HCT116 (cell line): ENCODE data around the gene ZNF280C. TPM values are rescaled to one million over a fixed set of nuclear protein-coding genes. Genes with fewer than 3 reads are reported as not detected.

Experiments
- ATAC-seq: fragments of 200-7000 bp; cut with Tn5 transposase; 2 replicates; pipeline ENCODE4 v1.9.1; 2020; ENCODE audit warnings: mild to moderate bottlenecking, moderate library complexity
- BruUV-seq: library from RNA; stranded (reverse); fragments of 400-500 nt; replicated peaks from 2 replicates; lab custom pipeline; 2021; lab: Mats Ljungman, UMichigan
- CTCF ChIA-PET: fragments of 300-600 bp; sonication (Branson Sonifier 250); formaldehyde crosslinking; loops from one replicate; lab custom pipeline; 2021; ENCODE audit warnings: antibody characterized with exemption; lab: Charles Lee
- POLR2A ChIA-PET: fragments of 300-600, 350-600 bp; sonication (Branson Sonifier 250); formaldehyde crosslinking; loops from one replicate; lab custom pipeline; 2021; ENCODE audit warnings: antibody characterized with exemption; lab: Charles Lee
- RAD21 ChIA-PET, 2 experiments: fragments of 300-600 bp; sonication (Branson Sonifier 250); formaldehyde crosslinking; loops; one replicate each; lab custom pipeline; 2023; ENCODE audit warnings: low total read pairs in 2 of 2; ENCODE audit not compliant: uncharacterized antibody in 2 of 2, unreplicated experiment in 2 of 2, low non-redundant PET in 1 of 2; lab: Charles Lee
- DNase-seq: peaks from one replicate; pipeline ENCODE4 v3.0.0-alpha.2; 2010; ENCODE audit warnings: low read depth, low spot score
- H2AFZ ChIP-seq: fragments of 200-600 bp; shearing (Covaris generic), sonication (generic); 2 replicates; pipeline ENCODE4 v1.6.1; 2017; ENCODE audit warnings: low read depth, mixed run types, mixed read lengths, antibody characterized with exemption, low read length; ENCODE audit not compliant: poor library complexity, severe bottlenecking
- H3K27ac ChIP-seq: 2 replicates; pipeline ENCODE4 v1.5.1; 2012; ENCODE audit warnings: low read depth, low read length
- H3K27me3 ChIP-seq: fragments of 200-600 bp; sonication (generic); 2 replicates; pipeline ENCODE4 v1.6.1; 2016; ENCODE audit warnings: mixed run types, low read length, mixed read lengths; ENCODE audit not compliant: insufficient read depth
- H3K36me3 ChIP-seq, 2 experiments: fragments of 200-500 bp in 1 of 2; fragments of 200-600 bp in 1 of 2; sonication (Bioruptor generic) in 1 of 2; sonication (generic) in 1 of 2; 2 replicates each; pipeline versions ENCODE4 v1.5.1 to v1.6.1; 2014 to 2016; ENCODE audit warnings: low read length in 2 of 2, inconsistent platforms in 1 of 2, mixed read lengths in 1 of 2, mixed run types in 1 of 2; ENCODE audit not compliant: insufficient read depth in 2 of 2, control insufficient read depth in 1 of 2
- H3K4me1 ChIP-seq, 2 experiments: fragments of 200-600 bp in 1 of 2; sonication (generic) in 1 of 2; 2 replicates each; pipeline versions ENCODE4 v1.5.1 to v1.6.1; 2012 to 2017; ENCODE audit warnings: low read length in 2 of 2, inconsistent platforms in 1 of 2, mild to moderate bottlenecking in 1 of 2, mixed read lengths in 1 of 2, mixed run types in 1 of 2, moderate library complexity in 1 of 2; ENCODE audit not compliant: insufficient read depth in 2 of 2, control insufficient read depth in 1 of 2
- H3K4me2 ChIP-seq: fragments of 200-600 bp; sonication (generic); 2 replicates; pipeline ENCODE4 v1.6.1; 2017; ENCODE audit warnings: mixed run types, low read length, mixed read lengths
- H3K4me3 ChIP-seq, 2 experiments: fragments of 200-600 bp in 1 of 2; sonication (generic) in 1 of 2; replicated peaks in 1 of 2; 2 replicates each; pipeline ENCODE4 v1.5.1; 2011 to 2016; ENCODE audit warnings: low read length in 2 of 2, control low read depth in 1 of 2, low read depth in 1 of 2, mild to moderate bottlenecking in 1 of 2, mixed read lengths in 1 of 2, mixed run types in 1 of 2
- H3K79me2 ChIP-seq: fragments of 200-600 bp; sonication (generic); 2 replicates; pipeline ENCODE4 v1.6.1; 2017; ENCODE audit warnings: mild to moderate bottlenecking, mixed run types, low read length, moderate library complexity, mixed read lengths; ENCODE audit not compliant: insufficient read depth
- H3K9ac ChIP-seq: fragments of 200-600 bp; sonication (generic); 2 replicates; pipeline ENCODE4 v1.6.1; 2016; ENCODE audit warnings: low read length, mixed read lengths
- H3K9me2 ChIP-seq: fragments of 200-600 bp; sonication (generic), shearing (Covaris generic); 2 replicates; pipeline ENCODE4 v1.6.1; 2017; ENCODE audit warnings: mixed run types, mild to moderate bottlenecking, moderate library complexity; ENCODE audit not compliant: insufficient read depth
- H3K9me3 ChIP-seq, 2 experiments: fragments of 200-500 bp in 1 of 2; fragments of 200-600 bp in 1 of 2; sonication (Bioruptor generic) in 1 of 2; sonication (generic) in 1 of 2; 2 replicates each; pipeline ENCODE4 v1.6.1; 2014 to 2017; ENCODE audit warnings: low read length in 2 of 2, mixed read lengths in 2 of 2, inconsistent platforms in 1 of 2, low read depth in 1 of 2, mild to moderate bottlenecking in 1 of 2, mixed run types in 1 of 2, moderate library complexity in 1 of 2; ENCODE audit not compliant: control insufficient read depth in 1 of 2, insufficient read depth in 1 of 2
- H4K20me1 ChIP-seq: fragments of 200-600 bp; sonication (generic), shearing (Covaris generic); 2 replicates; pipeline ENCODE4 v1.6.1; 2017; ENCODE audit warnings: mixed run types, mild to moderate bottlenecking, moderate library complexity; ENCODE audit not compliant: insufficient read depth
- CBX3 ChIP-seq: IDR thresholded peaks from 2 replicates; pipeline ENCODE4 v1.6.1; 2012; ENCODE audit warnings: low read depth
- CEBPB ChIP-seq: IDR thresholded peaks from 2 replicates; pipeline ENCODE4 v1.6.1; 2012; ENCODE audit warnings: low read depth
- CTCF ChIP-seq, 3 experiments: fragments of 200-600 bp in 1 of 3; sonication (generic) in 1 of 3; IDR thresholded peaks in 2 of 3; conservative IDR thresholded peaks in 1 of 3; 2 replicates each; pipeline ENCODE4 v1.5.1; 2012 to 2017; ENCODE audit warnings: low read depth in 2 of 3, low read length in 2 of 3, antibody characterized with exemption in 1 of 3, borderline replicate concordance in 1 of 3, control low read depth in 1 of 3, mild to moderate bottlenecking in 1 of 3, mixed read lengths in 1 of 3, mixed run types in 1 of 3, moderate library complexity in 1 of 3; ENCODE audit not compliant: insufficient read depth in 1 of 3
- EGR1 ChIP-seq: IDR thresholded peaks from 2 replicates; pipeline ENCODE4 v1.6.1; 2012; ENCODE audit warnings: low read depth
- EZH2 ChIP-seq: fragments of 200-600 bp; sonication (generic); IDR thresholded peaks from 2 replicates; pipeline ENCODE4 v1.6.1; 2017; ENCODE audit warnings: antibody characterized with exemption, mixed run types
- EZH2phosphoT487 ChIP-seq: fragments of 200-600 bp; IDR thresholded peaks from 2 replicates; pipeline ENCODE4 v1.6.1; 2018; ENCODE audit warnings: antibody characterized with exemption, borderline replicate concordance
- FOSL1 ChIP-seq: IDR thresholded peaks from 2 replicates; pipeline ENCODE4 v1.6.1; 2012; ENCODE audit warnings: low read depth
- POLR2AphosphoS5 ChIP-seq: IDR thresholded peaks from 2 replicates; pipeline ENCODE4 v1.6.1; 2011; ENCODE audit warnings: mild to moderate bottlenecking, low read depth, low read length, moderate library complexity
- RAD21 ChIP-seq: IDR thresholded peaks from 2 replicates; pipeline ENCODE4 v1.6.1; 2012; ENCODE audit warnings: low read depth, mild to moderate bottlenecking
- SP1 ChIP-seq: IDR thresholded peaks from 2 replicates; pipeline ENCODE4 v1.6.1; 2012; ENCODE audit warnings: low read depth
- SRF ChIP-seq: IDR thresholded peaks from 2 replicates; pipeline ENCODE4 v1.6.1; 2012; ENCODE audit warnings: low read depth
- TCF7L2 ChIP-seq: IDR thresholded peaks from 2 replicates; pipeline ENCODE4 v1.7.0; 2011; ENCODE audit warnings: borderline replicate concordance, inconsistent platforms; ENCODE audit not compliant: insufficient read depth, insufficient read length; ENCODE audit errors: extremely low read depth
- YY1 ChIP-seq: IDR thresholded peaks from 2 replicates; pipeline ENCODE4 v1.6.1; 2011; ENCODE audit warnings: low read length, low read depth, moderate library complexity, mild to moderate bottlenecking; ENCODE audit not compliant: insufficient replicate concordance; ENCODE audit errors: extremely low read depth
- ZFX ChIP-seq: fragments of 450-650 bp; IDR thresholded peaks from 2 replicates; pipeline ENCODE4 v1.6.1; 2017
- intact Hi-C: fragments of 100-400 bp; cut with micrococcal nuclease; formaldehyde crosslinking; loops from 2 replicates; pipeline ENCODE4 v1.10.0; 2022
- total RNA-seq: library from RNA; stranded (reverse); gene quantifications from one replicate; pipeline ENCODE4 v1.2.1, GENCODE V29; 2021; ENCODE audit not compliant: unreplicated experiment
- TF ChIP-seq, protein P1 (sequence below): IDR thresholded peaks from 2 replicates; pipeline ENCODE4 v1.6.1; 2011; ENCODE audit warnings: mild to moderate bottlenecking, low read length, moderate library complexity; ENCODE audit not compliant: insufficient replicate concordance; ENCODE audit errors: extremely low read depth
- TF ChIP-seq, protein P2 (sequence below): IDR thresholded peaks from 2 replicates; pipeline ENCODE4 v1.6.1; 2012
- TF ChIP-seq, protein P3 (sequence below): IDR thresholded peaks from 2 replicates; pipeline ENCODE4 v1.6.1; 2012
- TF ChIP-seq, protein P4 (sequence below): IDR thresholded peaks from 2 replicates; pipeline ENCODE4 v1.6.1; 2012; ENCODE audit warnings: low read depth

ZNF280C gene
- total RNA-seq, 1 experiment from 2014 or later: 12.3 TPM

DNA sequence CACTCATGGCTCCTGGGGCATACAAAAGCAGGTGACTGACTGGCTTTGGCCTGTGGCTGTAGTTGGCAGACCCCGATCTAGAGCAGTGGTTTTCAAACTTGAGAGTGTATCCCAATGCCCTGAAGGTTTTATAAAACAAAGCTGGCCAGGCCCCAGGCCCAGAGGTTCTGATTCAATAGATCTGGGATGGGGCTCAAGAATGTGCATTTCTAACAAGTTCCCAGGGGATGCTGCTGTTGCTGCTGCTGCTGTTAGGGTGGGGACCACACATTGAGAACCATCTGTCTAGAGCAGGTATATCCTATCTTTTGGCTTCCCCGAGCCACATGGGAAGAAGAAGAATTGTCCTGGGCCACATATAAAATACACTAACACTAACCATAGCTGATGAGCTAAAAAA is 110.4 kb downstream of the ZNF280C start:
- no peaks in the 10 kb centered on the region for H4K20me1 ChIP-seq
- no peaks in the 10 kb centered on the region for H3K9me2 ChIP-seq
- TF ChIP-seq CBX3: no peak
- TF ChIP-seq RAD21: no peak
- TF ChIP-seq SP1: no peak
- no peak for TF ChIP-seq TCF7L2
- TF ChIP-seq, protein P1, sequence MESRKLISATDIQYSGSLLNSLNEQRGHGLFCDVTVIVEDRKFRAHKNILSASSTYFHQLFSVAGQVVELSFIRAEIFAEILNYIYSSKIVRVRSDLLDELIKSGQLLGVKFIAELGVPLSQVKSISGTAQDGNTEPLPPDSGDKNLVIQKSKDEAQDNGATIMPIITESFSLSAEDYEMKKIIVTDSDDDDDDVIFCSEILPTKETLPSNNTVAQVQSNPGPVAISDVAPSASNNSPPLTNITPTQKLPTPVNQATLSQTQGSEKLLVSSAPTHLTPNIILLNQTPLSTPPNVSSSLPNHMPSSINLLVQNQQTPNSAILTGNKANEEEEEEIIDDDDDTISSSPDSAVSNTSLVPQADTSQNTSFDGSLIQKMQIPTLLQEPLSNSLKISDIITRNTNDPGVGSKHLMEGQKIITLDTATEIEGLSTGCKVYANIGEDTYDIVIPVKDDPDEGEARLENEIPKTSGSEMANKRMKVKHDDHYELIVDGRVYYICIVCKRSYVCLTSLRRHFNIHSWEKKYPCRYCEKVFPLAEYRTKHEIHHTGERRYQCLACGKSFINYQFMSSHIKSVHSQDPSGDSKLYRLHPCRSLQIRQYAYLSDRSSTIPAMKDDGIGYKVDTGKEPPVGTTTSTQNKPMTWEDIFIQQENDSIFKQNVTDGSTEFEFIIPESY: no peak
- TF ChIP-seq YY1: no peak
- TF ChIP-seq EGR1: no peak
- no peak for TF ChIP-seq SRF
- no peak for TF ChIP-seq POLR2AphosphoS5
- TF ChIP-seq CEBPB: no peak
- TF ChIP-seq ZFX: no peak
- TF ChIP-seq EZH2phosphoT487: no peak
- TF ChIP-seq, protein P2, sequence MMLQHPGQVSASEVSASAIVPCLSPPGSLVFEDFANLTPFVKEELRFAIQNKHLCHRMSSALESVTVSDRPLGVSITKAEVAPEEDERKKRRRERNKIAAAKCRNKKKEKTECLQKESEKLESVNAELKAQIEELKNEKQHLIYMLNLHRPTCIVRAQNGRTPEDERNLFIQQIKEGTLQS: no peak
- no peak for TF ChIP-seq CTCF (IDR thresholded peaks at IDR 0.05 in 2 of 3, conservative IDR thresholded peaks at IDR 0.05 in 1 of 3; ENCODE audit: borderline replicate concordance in 1 of 3, insufficient read depth in 1 of 3, low read depth in 2 of 3, low read length in 2 of 3)
- no peak for TF ChIP-seq FOSL1
- no peak for TF ChIP-seq EZH2
- TF ChIP-seq, protein P3, sequence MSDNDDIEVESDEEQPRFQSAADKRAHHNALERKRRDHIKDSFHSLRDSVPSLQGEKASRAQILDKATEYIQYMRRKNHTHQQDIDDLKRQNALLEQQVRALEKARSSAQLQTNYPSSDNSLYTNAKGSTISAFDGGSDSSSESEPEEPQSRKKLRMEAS: no peak
- TF ChIP-seq, protein P4, sequence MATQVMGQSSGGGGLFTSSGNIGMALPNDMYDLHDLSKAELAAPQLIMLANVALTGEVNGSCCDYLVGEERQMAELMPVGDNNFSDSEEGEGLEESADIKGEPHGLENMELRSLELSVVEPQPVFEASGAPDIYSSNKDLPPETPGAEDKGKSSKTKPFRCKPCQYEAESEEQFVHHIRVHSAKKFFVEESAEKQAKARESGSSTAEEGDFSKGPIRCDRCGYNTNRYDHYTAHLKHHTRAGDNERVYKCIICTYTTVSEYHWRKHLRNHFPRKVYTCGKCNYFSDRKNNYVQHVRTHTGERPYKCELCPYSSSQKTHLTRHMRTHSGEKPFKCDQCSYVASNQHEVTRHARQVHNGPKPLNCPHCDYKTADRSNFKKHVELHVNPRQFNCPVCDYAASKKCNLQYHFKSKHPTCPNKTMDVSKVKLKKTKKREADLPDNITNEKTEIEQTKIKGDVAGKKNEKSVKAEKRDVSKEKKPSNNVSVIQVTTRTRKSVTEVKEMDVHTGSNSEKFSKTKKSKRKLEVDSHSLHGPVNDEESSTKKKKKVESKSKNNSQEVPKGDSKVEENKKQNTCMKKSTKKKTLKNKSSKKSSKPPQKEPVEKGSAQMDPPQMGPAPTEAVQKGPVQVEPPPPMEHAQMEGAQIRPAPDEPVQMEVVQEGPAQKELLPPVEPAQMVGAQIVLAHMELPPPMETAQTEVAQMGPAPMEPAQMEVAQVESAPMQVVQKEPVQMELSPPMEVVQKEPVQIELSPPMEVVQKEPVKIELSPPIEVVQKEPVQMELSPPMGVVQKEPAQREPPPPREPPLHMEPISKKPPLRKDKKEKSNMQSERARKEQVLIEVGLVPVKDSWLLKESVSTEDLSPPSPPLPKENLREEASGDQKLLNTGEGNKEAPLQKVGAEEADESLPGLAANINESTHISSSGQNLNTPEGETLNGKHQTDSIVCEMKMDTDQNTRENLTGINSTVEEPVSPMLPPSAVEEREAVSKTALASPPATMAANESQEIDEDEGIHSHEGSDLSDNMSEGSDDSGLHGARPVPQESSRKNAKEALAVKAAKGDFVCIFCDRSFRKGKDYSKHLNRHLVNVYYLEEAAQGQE: no peak
- TF ChIP-seq, all 23 proteins: peak for 0
- Histone ChIP-seq H3K36me3 (no peaks in the 10 kb centered on the region; a peak in 1 of 4 replicates), H3K27ac (no peak overlapping the region), H3K4me1 (no peaks in the 10 kb centered on the region), H3K4me3 (no peak overlapping the region), H3K9ac (no peak overlapping the region), H3K4me2 (no peak overlapping the region), H3K27me3 (no peaks in the 10 kb centered on the region), H2AFZ (no peak overlapping the region), H3K9me3 (no peaks in the 10 kb centered on the region), H3K79me2 (peaks cover 25% of the 10 kb centered on the region)
- ATAC-seq (no peak), DNase-seq (no peak)
- no TSS peak for BruUV-seq
- ChIA-PET POLR2A (no interaction called here), CTCF (no interaction called here), RAD21 (no interaction called here)
- intact Hi-C loops: no loop called here
